H1 (cell line): ENCODE data around the gene CX3CR1. TPM values are rescaled to one million over a fixed set of nuclear protein-coding genes. Genes with fewer than 3 reads are reported as not detected.

ENCODE experiments used
- CHD7 ChIP-seq: fragments of 300-600 bp; sonication (generic); IDR thresholded peaks from 2 replicates; pipeline ENCODE4 v1.7.1; 2012; ENCODE audit warnings: low read length, moderate library complexity, mild to moderate bottlenecking, inconsistent platforms; ENCODE audit not compliant: insufficient replicate concordance
- CTBP2 ChIP-seq: IDR thresholded peaks from 2 replicates; pipeline ENCODE4 v1.7.0; 2011; ENCODE audit warnings: borderline replicate concordance, mild to moderate bottlenecking, moderate library complexity, mixed read lengths, low read length; ENCODE audit not compliant: insufficient read depth, insufficient read length
- JUN ChIP-seq: IDR thresholded peaks from 2 replicates; pipeline ENCODE4 v1.6.1; 2011; ENCODE audit warnings: low read depth, mild to moderate bottlenecking, improper control_type of control experiment, low read length
- polyA plus RNA-seq, 7 experiments: library from polyadenylated mRNA; depleted of rRNA in 3 of 7; stranded (reverse) in 5 of 7; unstranded in 2 of 7; fragments of >200 nt in 5 of 7; fragments of 200-250 nt in 2 of 7; gene quantifications; 1 replicate in 5 of 7; 2 replicates in 1 of 7; 4 replicates in 1 of 7; pipeline versions ENCODE4 v1.2.1 to v1.2.3, GENCODE V29; 2011 to 2013; ENCODE audit warnings: missing spikeins in 2 of 7, mixed read lengths in 2 of 7
- total RNA-seq: library from RNA; stranded (reverse); fragmentation: NEBNext Ultra II Directional; extraction: Animal tissue kit (Norgen Biotek cat#: 25700); gene quantifications from 2 replicates; pipeline ENCODE4 v1.2.1, GENCODE V29; 2021

Gene CX3CR1
- total and polyA plus RNA-seq, 2 of the 8 experiments (the other 6 are each of a cell fraction or from before 2014, with no cell fraction given) = 0.08 TPM; not detected in 1

GRCh38 chr3:39275963-39276593, 3.8 kb downstream of the CX3CR1 start (continued):
- TF ChIP-seq CHD7 (no peak), CTBP2 (no peak), JUN (no peak)
